Smooth muscle cell (in vitro differentiated cells): ENCODE data around the gene PALM. TPM values are rescaled to one million over a fixed set of nuclear protein-coding genes. Genes with fewer than 3 reads are reported as not detected.

Source experiments
- DNase-seq: peaks from one replicate; lab custom pipeline; 2025; ENCODE audit not compliant: unreplicated experiment; lab: John Stamatoyannopoulos, UW
- H2AFZ ChIP-seq: fragments of 200-600 bp; sonication (generic); 2 replicates; pipeline ENCODE4 v1.6.0; 2016; ENCODE audit warnings: antibody characterized with exemption, low read depth, mild to moderate bottlenecking
- H3F3A ChIP-seq: fragments of 200-600 bp; sonication (generic); 2 replicates; pipeline ENCODE4 v1.6.0; 2017; ENCODE audit warnings: antibody characterized with exemption, low read depth
- H3K27ac ChIP-seq: fragments of 200-600 bp; sonication (generic); 2 replicates; pipeline ENCODE4 v1.5.1; 2016; ENCODE audit warnings: low read depth, mild to moderate bottlenecking
- H3K27me3 ChIP-seq: fragments of 200-600 bp; sonication (generic); 2 replicates; pipeline ENCODE4 v1.6.1; 2016; ENCODE audit warnings: low read depth, mild to moderate bottlenecking
- H3K36me3 ChIP-seq: fragments of 200-600 bp; sonication (generic); 2 replicates; pipeline ENCODE4 v1.5.1; 2016; ENCODE audit warnings: low read depth
- H3K4me1 ChIP-seq: fragments of 200-600 bp; sonication (generic); 2 replicates; pipeline ENCODE4 v1.5.1; 2016; ENCODE audit warnings: low read depth
- H3K4me2 ChIP-seq: fragments of 200-600 bp; sonication (generic); 2 replicates; pipeline ENCODE4 v1.6.0; 2016; ENCODE audit warnings: mild to moderate bottlenecking
- H3K4me3 ChIP-seq: fragments of 200-600 bp; sonication (generic); 2 replicates; pipeline ENCODE4 v1.5.1; 2016; ENCODE audit warnings: mild to moderate bottlenecking
- H3K79me2 ChIP-seq: fragments of 200-600 bp; sonication (generic); 2 replicates; pipeline ENCODE4 v1.6.0; 2016; ENCODE audit warnings: low read depth, mild to moderate bottlenecking
- H3K9ac ChIP-seq: fragments of 200-600 bp; sonication (generic); 2 replicates; pipeline ENCODE4 v1.6.0; 2016; ENCODE audit warnings: low read depth
- H3K9me3 ChIP-seq: fragments of 200-600 bp; sonication (generic); replicated peaks from 2 replicates; pipeline ENCODE4 v1.5.1; 2016; ENCODE audit warnings: low read depth
- H4K20me1 ChIP-seq: fragments of 200-600 bp; sonication (generic); 2 replicates; pipeline ENCODE4 v1.6.0; 2016; ENCODE audit warnings: low read depth
- WGBS: methylation state at CpG from one replicate; pipeline ENCODE4 v1.1.7; 2016; ENCODE audit warnings: low lambda C conversion rate; 5-methylcytosine and 5-hydroxymethylcytosine counted together
- polyA plus RNA-seq: library from polyadenylated mRNA; unstranded; fragments of >200 nt; fragmentation: Nextera tagmentation; extraction: Ambion mirVana; gene quantifications from 2 replicates; pipeline ENCODE4 v1.2.1, GENCODE V29; 2016
- total RNA-seq: library from RNA; depleted of rRNA; stranded (reverse); fragments of >200 nt; gene quantifications from 2 replicates; pipeline ENCODE4 v1.2.3, GENCODE V29; 2014
- TF ChIP-seq, protein P1 (sequence below): fragments of 200-600 bp; sonication (generic); IDR thresholded peaks from 2 replicates; pipeline ENCODE4 v1.5.1; 2017; ENCODE audit warnings: borderline replicate concordance, mild to moderate bottlenecking, antibody characterized with exemption; ENCODE audit not compliant: insufficient read depth, poor library complexity, severe bottlenecking

PALM gene
- total and polyA plus RNA-seq, 2 experiments from 2014 or later: 11.1 to 16.6 TPM

DNA sequence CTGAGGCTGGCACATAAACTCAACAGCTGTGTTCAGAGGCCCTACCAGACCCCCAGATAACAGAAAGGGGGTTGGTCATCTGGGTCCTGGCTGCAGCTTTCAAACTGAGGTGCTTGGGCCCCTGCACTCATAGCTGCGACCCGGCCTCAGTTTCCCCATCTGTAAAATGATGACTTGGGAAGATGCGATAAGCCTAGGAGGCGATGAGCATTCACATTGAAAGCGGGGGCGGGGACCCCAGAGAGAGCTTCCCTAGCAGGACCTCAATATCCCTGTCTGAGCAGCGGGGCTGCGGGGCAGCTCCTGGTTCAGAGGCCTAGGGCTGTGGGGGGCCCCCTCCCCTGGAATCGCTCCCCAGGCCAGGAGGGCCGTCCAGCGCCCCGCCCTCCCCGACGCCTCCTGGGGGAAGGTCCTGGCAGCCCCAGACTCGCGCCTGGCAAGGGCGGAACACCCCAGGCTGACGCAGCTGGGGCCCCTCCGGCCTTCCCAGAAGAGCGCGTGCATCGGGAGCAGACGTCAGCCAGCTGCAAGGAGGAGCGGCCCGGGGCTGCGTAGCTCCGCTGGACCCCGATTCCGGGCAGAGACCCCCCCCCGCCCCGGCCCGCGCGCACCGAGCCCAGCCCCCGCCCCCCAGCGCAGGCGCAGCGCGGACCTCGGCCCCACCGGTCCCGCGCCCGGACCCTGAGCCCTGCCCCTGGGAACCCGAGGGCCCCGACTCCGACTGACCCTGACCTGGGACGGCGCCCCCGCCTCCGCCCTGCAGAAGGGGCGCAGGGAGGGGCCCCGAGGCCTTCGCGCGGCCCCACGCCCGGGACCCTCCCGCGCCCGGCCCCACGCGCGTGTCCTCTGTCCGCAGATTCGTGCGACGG lies 29.1 kb upstream of the PALM start:
- TF ChIP-seq, protein P1, sequence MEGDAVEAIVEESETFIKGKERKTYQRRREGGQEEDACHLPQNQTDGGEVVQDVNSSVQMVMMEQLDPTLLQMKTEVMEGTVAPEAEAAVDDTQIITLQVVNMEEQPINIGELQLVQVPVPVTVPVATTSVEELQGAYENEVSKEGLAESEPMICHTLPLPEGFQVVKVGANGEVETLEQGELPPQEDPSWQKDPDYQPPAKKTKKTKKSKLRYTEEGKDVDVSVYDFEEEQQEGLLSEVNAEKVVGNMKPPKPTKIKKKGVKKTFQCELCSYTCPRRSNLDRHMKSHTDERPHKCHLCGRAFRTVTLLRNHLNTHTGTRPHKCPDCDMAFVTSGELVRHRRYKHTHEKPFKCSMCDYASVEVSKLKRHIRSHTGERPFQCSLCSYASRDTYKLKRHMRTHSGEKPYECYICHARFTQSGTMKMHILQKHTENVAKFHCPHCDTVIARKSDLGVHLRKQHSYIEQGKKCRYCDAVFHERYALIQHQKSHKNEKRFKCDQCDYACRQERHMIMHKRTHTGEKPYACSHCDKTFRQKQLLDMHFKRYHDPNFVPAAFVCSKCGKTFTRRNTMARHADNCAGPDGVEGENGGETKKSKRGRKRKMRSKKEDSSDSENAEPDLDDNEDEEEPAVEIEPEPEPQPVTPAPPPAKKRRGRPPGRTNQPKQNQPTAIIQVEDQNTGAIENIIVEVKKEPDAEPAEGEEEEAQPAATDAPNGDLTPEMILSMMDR: no peak
- 9% methylated on average over 28 of the region's 69 CpGs for WGBS
- DNase-seq: peak; percentile 64
- Histone ChIP-seq H4K20me1 (peaks cover 29% of the 10 kb centered on the region), H3K79me2 (peaks cover 18% of the 10 kb centered on the region), H3K4me3 (peak overlapping the region; percentile 81), H2AFZ (no peak overlapping the region), H3K27me3 (no peaks in the 10 kb centered on the region), H3K4me1 (peaks cover 10% of the 10 kb centered on the region), H3K9me3 (no peaks in the 10 kb centered on the region), H3F3A (peaks cover 18% of the 10 kb centered on the region), H3K27ac (peak overlapping the region; percentile 98), H3K9ac (peak overlapping the region; percentile 92), H3K4me2 (peak overlapping the region; percentile 99), H3K36me3 (no peaks in the 10 kb centered on the region)

DNA sequence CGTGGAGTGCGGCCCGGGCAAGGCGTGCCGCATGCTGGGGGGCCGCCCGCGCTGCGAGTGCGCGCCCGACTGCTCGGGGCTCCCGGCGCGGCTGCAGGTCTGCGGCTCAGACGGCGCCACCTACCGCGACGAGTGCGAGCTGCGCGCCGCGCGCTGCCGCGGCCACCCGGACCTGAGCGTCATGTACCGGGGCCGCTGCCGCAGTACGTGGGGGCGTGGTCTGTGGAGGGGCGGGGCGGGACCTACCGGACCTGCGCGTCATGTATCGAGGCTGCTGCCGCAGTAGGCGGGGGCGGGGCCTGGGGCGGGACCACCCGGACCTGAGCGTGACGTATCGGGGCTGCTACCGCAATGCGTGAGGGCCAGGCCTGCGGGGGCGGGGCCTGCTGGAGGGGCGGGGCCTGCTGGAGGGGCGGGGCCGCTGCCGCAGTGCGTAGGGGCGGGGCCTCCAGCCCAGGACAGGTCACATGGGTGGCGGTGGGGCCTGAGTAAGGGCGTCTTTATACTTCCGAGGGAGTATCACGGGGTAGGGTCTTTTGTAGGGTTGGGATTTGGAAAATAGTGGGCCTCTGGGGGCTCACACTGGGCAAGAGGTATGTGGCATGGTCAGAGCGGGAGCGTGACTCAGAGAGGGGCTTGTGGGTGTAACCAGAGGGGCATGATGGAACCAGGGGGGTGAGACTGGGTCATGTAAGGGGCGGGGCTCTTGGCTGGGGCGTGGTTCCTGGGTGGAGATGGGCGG lies 28.3 kb upstream of the PALM start:
- WGBS: 1% methylated on average over 42 of the region's 70 CpGs
- peaks cover 18% of the 10 kb centered on the region for H3K79me2 ChIP-seq
- DNase-seq: peak; percentile 97
- H3K4me3 ChIP-seq: peak overlapping the region; percentile 81
- H2AFZ ChIP-seq: no peak overlapping the region
- peaks cover 10% of the 10 kb centered on the region for H3K4me1 ChIP-seq
- H3K36me3 ChIP-seq: no peaks in the 10 kb centered on the region
- TF ChIP-seq, protein P1: peak; percentile 23
- H3F3A ChIP-seq: peaks cover 18% of the 10 kb centered on the region
- H3K27me3 ChIP-seq: no peaks in the 10 kb centered on the region
- peak overlapping the region; percentile 98 for H3K27ac ChIP-seq
- peaks cover 29% of the 10 kb centered on the region for H4K20me1 ChIP-seq
- H3K9me3 ChIP-seq: no peaks in the 10 kb centered on the region
- peak overlapping the region; percentile 92 for H3K9ac ChIP-seq
- H3K4me2 ChIP-seq: peak overlapping the region; percentile 99

DNA sequence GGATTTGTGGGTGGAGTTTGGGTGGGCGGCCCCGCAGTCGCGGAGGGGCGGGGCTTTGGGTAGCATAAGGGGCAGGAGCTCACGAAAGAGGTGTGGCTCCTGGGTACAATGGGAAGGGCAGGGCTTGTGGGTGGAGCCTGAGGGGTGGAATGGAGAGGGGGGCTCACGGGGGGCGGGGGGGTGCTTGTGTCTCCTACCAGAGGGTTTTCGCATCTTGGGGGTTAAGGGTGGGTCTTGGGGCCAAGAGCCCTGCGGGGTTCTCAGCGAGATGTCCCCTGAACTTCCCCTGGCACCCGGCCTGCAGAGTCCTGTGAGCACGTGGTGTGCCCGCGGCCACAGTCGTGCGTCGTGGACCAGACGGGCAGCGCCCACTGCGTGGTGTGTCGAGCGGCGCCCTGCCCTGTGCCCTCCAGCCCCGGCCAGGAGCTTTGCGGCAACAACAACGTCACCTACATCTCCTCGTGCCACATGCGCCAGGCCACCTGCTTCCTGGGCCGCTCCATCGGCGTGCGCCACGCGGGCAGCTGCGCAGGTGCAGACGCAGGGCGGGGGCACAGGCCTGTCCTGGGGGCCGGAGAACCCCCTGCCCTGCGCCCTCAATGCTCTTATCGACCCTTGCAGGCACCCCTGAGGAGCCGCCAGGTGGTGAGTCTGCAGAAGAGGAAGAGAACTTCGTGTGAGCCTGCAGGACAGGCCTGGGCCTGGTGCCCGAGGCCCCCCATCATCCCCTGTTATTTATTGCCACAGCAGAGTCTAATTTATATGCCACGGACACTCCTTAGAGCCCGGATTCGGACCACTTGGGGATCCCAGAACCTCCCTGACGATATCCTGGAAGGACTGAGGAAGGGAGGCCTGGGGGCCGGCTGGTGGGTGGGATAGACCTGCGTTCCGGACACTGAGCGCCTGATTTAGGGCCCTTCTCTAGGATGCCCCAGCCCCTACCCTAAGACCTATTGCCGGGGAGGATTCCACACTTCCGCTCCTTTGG lies 27.4 kb upstream of the PALM start:
- peak overlapping the region; percentile 98 for H3K27ac ChIP-seq
- H3K36me3 ChIP-seq: no peaks in the 10 kb centered on the region
- DNase-seq: no peak

More for the DNA sequence above, 27.4 kb upstream of the PALM start:
- no peaks in the 10 kb centered on the region for H3K9me3 ChIP-seq
- no peak overlapping the region for H3K4me2 ChIP-seq
- H3K4me1 ChIP-seq: peaks cover 10% of the 10 kb centered on the region
- peaks cover 18% of the 10 kb centered on the region for H3K79me2 ChIP-seq
- H3K27me3 ChIP-seq: no peaks in the 10 kb centered on the region
- no peak overlapping the region for H3K9ac ChIP-seq
- TF ChIP-seq, protein P1: no peak
- no peak overlapping the region for H2AFZ ChIP-seq
- H3F3A ChIP-seq: peaks cover 14% of the 10 kb centered on the region
- H3K4me3 ChIP-seq: no peak overlapping the region
- WGBS: 93% methylated on average over 47 of the region's 54 CpGs
- H4K20me1 ChIP-seq: peaks cover 29% of the 10 kb centered on the region
